PC-9 (cell line): ENCODE results near the gene TBPL2. TPM values are rescaled to one million over a fixed set of nuclear protein-coding genes. Genes with fewer than 3 reads are reported as not detected.
"Not testable (repeated sequence)": the region's sequence is repeated elsewhere in the genome, so short reads cannot be mapped to it uniquely, and the experiment has no call there.

Source experiments
- BruUV-seq: library from RNA; stranded (reverse); fragments of 400-500 nt; replicated peaks from 2 replicates; lab custom pipeline; 2021; lab: Mats Ljungman, UMichigan
- CTCF ChIA-PET: fragments of 300-600 bp; sonication (Branson Sonifier 250); formaldehyde crosslinking; loops from one replicate; lab custom pipeline; 2022; ENCODE audit warnings: antibody characterized with exemption; lab: Charles Lee
- POLR2A ChIA-PET: fragments of 300-600 bp; sonication (Branson Sonifier 250); formaldehyde crosslinking; loops from one replicate; lab custom pipeline; 2022; ENCODE audit warnings: antibody characterized with exemption; ENCODE audit not compliant: unreplicated experiment; lab: Charles Lee
- DNase-seq, 2 experiments: peaks; one replicate each; pipeline versions ENCODE4 v3.0.0 to v3.0.0-alpha.2; 2015 to 2022; ENCODE audit warnings: mixed read lengths in 1 of 2
- H2AFZ ChIP-seq: fragments of 200-600 bp; sonication (generic); 2 replicates; pipeline ENCODE4 v1.8.1; 2017; ENCODE audit warnings: antibody characterized with exemption
- H3F3A ChIP-seq: fragments of 200-600 bp; sonication (generic); 2 replicates; pipeline ENCODE4 v1.8.1; 2017; ENCODE audit warnings: antibody characterized with exemption, mild to moderate bottlenecking, low read depth; ENCODE audit not compliant: insufficient read depth
- H3K27ac ChIP-seq: fragments of 200-600 bp; sonication (generic); 2 replicates; pipeline ENCODE4 v1.6.1; 2016; ENCODE audit warnings: mixed run types
- H3K27me3 ChIP-seq: fragments of 200-600 bp; sonication (generic); 2 replicates; pipeline ENCODE4 v1.6.1; 2016; ENCODE audit warnings: low read depth, mixed run types; ENCODE audit not compliant: insufficient read depth
- H3K36me3 ChIP-seq: fragments of 200-600 bp; sonication (generic); 2 replicates; pipeline ENCODE4 v1.6.1; 2016; ENCODE audit warnings: low read depth, mixed run types
- H3K4me1 ChIP-seq: fragments of 200-600 bp; sonication (generic); replicated peaks from 2 replicates; pipeline ENCODE4 v1.6.1; 2016; ENCODE audit warnings: mixed run types; ENCODE audit not compliant: insufficient read depth
- H3K4me2 ChIP-seq: fragments of 200-600 bp; sonication (generic); 2 replicates; pipeline ENCODE4 v1.6.1; 2017; ENCODE audit warnings: mixed run types
- H3K4me3 ChIP-seq: fragments of 200-600 bp; sonication (generic); 2 replicates; pipeline ENCODE4 v1.6.1; 2016; ENCODE audit warnings: mixed run types
- H3K79me2 ChIP-seq: fragments of 200-600 bp; sonication (generic); 2 replicates; pipeline ENCODE4 v1.6.1; 2017; ENCODE audit warnings: low read depth, mixed run types
- H3K9me2 ChIP-seq: fragments of 200-600 bp; sonication (generic); 2 replicates; pipeline ENCODE4 v1.8.1; 2017; ENCODE audit warnings: mild to moderate bottlenecking; ENCODE audit not compliant: insufficient read depth
- H3K9me3 ChIP-seq: fragments of 200-600 bp; sonication (generic); 2 replicates; pipeline ENCODE4 v1.8.1; 2016; ENCODE audit warnings: low read depth; ENCODE audit not compliant: insufficient read depth
- H4K20me1 ChIP-seq: fragments of 200-600 bp; sonication (generic); 2 replicates; pipeline ENCODE4 v1.8.1; 2017; ENCODE audit not compliant: insufficient read depth
- EZH2 ChIP-seq: fragments of 200-600 bp; sonication (generic); IDR thresholded peaks from 2 replicates; pipeline ENCODE4 v1.8.0; 2017; ENCODE audit warnings: antibody characterized with exemption, low read depth
- intact Hi-C: fragments of 100-400 bp; cut with micrococcal nuclease; formaldehyde crosslinking; loops from one replicate; pipeline ENCODE4 v1.10.0; 2022; ENCODE audit not compliant: unreplicated experiment
- total RNA-seq: library from RNA; stranded (reverse); gene quantifications from 2 replicates; pipeline ENCODE4 v1.2.3, GENCODE V29; 2021
- TF ChIP-seq, protein P1 (sequence below): fragments of 200-600 bp; sonication (generic); conservative IDR thresholded peaks from 2 replicates; pipeline ENCODE4 v1.6.1; 2017; ENCODE audit warnings: mixed run types, antibody characterized with exemption, mild to moderate bottlenecking, moderate library complexity

TBPL2 gene
- total RNA-seq, 1 experiment from 2014 or later: not detected

DNA sequence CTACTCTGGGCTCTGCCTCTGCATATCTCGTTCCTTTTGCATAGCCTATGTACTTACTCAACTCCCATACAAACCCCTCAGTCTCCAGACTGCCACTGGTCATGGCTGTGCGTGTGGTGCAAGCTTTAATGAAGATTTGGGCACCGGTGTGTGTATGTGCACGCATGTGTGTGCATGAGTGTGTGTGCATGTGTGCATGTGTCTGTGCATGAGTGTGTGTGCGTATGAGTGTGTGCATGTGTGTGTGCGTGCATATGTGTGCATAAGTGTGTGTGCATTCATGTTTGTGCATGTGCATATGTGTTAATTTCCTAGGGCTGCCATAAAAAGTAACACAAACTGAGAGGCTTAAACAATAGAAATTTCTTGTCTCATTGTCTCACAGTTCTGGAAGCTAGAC, 17.1 kb upstream of the TBPL2 start:
- Histone ChIP-seq H3K36me3 (no peaks in the 10 kb centered on the region), H3K27me3 (no peaks in the 10 kb centered on the region), H3K4me2 (no peak overlapping the region), H4K20me1 (no peaks in the 10 kb centered on the region), H2AFZ (no peak overlapping the region), H3K27ac (no peak overlapping the region), H3K4me1 (peaks cover 55% of the 10 kb centered on the region), H3K79me2 (no peaks in the 10 kb centered on the region), H3K4me3 (no peak overlapping the region), H3F3A (peaks cover 37% of the 10 kb centered on the region), H3K9me2 (no peaks in the 10 kb centered on the region), H3K9me3 (no peaks in the 10 kb centered on the region)
- TF ChIP-seq EZH2: no peak
- TF ChIP-seq, protein P1, sequence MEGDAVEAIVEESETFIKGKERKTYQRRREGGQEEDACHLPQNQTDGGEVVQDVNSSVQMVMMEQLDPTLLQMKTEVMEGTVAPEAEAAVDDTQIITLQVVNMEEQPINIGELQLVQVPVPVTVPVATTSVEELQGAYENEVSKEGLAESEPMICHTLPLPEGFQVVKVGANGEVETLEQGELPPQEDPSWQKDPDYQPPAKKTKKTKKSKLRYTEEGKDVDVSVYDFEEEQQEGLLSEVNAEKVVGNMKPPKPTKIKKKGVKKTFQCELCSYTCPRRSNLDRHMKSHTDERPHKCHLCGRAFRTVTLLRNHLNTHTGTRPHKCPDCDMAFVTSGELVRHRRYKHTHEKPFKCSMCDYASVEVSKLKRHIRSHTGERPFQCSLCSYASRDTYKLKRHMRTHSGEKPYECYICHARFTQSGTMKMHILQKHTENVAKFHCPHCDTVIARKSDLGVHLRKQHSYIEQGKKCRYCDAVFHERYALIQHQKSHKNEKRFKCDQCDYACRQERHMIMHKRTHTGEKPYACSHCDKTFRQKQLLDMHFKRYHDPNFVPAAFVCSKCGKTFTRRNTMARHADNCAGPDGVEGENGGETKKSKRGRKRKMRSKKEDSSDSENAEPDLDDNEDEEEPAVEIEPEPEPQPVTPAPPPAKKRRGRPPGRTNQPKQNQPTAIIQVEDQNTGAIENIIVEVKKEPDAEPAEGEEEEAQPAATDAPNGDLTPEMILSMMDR: no peak
- DNase-seq: no peak
- CTCF ChIA-PET: no interaction called here
- intact Hi-C loops: no loop called here
- POLR2A ChIA-PET: no interaction called here
- BruUV-seq: no TSS peak

DNA sequence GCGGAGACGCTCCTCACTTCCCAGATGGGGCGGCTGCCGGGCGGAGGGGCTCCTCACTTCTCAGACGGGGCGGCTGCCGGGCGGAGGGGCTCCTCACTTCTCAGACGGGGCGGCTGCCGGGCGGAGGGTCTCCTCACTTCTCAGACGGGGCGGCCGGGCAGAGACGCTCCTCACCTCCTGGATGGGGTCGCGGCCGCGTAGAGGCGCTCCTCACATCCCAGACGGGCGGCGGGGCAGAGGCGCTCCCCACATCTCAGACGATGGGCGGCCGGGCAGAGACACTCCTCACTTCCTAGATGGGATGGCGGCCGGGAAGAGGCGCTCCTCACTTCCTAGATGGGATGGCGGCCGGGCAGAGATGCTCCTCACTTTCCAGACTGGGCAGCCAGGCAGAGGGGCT, 16.0 kb upstream of the TBPL2 start:
- POLR2A ChIA-PET, H3K79me2 ChIP-seq, H3K27ac ChIP-seq, intact Hi-C loops, H3K4me2 ChIP-seq, H3K36me3 ChIP-seq, H3K27me3 ChIP-seq, H2AFZ ChIP-seq, DNase-seq, BruUV-seq, H3K4me3 ChIP-seq, CTCF ChIA-PET, H3K9me3 ChIP-seq, H4K20me1 ChIP-seq, H3K9me2 ChIP-seq: not testable (repeated sequence)
- Histone ChIP-seq H3K4me1 (peaks cover 66% of the 10 kb centered on the region), H3F3A (peaks cover 40% of the 10 kb centered on the region)

DNA sequence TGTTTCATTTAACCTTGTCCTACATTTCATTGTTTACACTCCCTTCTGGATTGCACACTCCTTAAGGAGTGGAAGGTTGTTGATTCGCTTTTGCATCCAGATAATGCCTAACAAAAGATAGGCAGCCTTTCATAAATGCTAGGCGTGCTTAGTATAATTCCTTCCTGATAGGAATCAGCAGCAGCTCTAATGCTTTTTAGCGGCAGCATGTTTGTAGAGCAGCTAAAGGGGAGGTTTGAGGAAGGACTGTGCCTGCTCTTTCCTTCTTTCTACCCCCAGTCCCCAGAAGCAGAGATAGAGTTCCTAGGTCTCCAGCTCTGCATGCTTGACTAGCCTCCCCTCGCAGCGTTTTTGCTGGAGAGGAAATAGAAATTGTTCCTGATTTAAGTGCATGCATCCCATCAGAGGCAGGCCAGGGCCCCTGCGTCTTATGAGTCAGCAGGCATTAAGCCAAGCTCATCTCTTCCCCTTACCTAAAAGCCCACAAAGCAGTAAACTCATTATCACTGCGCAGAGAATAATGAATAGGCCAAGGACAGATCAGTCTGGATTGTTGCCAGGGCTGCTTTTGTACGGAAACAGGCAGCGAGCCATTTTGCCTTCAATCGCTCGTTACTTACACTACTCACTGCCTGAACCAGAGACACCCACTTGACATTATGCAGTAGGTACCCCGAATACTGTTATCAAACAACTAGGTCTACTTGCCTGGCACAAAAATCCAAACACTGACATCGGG, 14.0 kb upstream of the TBPL2 start:
- peaks cover 74% of the 10 kb centered on the region for H3K4me1 ChIP-seq
- TF ChIP-seq EZH2: no peak
- TF ChIP-seq, protein P1: no peak
- H3K4me3 ChIP-seq: peak overlapping the region; percentile 43; the same call in 1 of the 2 replicates
- no peaks in the 10 kb centered on the region for H3K9me2 ChIP-seq
- H2AFZ ChIP-seq: peak overlapping the region; percentile 72
- no peaks in the 10 kb centered on the region for H3K36me3 ChIP-seq
- no peaks in the 10 kb centered on the region for H3K9me3 ChIP-seq
- H3K27me3 ChIP-seq: no peaks in the 10 kb centered on the region
- intact Hi-C loops: no loop called here
- peaks cover 43% of the 10 kb centered on the region for H3F3A ChIP-seq
- no TSS peak for BruUV-seq
- peak overlapping the region; percentile 80 for H3K4me2 ChIP-seq
- H3K79me2 ChIP-seq: no peaks in the 10 kb centered on the region
- ChIA-PET CTCF (no interaction called here), POLR2A (interaction anchor here (0.6 kb wide), 4 partner anchors 44 to 803 kb away, joined by 4 to 8 read pairs (median 4); no protein-coding TSS in a partner anchor)
- peak; percentile 60 to 77 for DNase-seq
- H3K27ac ChIP-seq: peak overlapping the region; percentile 62
- no peaks in the 10 kb centered on the region for H4K20me1 ChIP-seq
